Peyer's patch (tissue), 4 donors: ENCODE measurements around the gene CRACR2A.

ENCODE experiments used
- CTCF ChIP-seq, 6 experiments: fragments of 450-650 bp in 4 of 6; fragments of 200-600 bp in 2 of 6; sonication (generic) in 1 of 6; IDR thresholded peaks; one replicate each; pipeline ENCODE4 v1.5.1; 2017 to 2019; ENCODE audit warnings: antibody characterized with exemption in 6 of 6, mild to moderate bottlenecking in 3 of 6, moderate library complexity in 1 of 6
- POLR2A ChIP-seq, 2 donors: fragments of 450-650 bp; IDR thresholded peaks; one replicate each; pipeline ENCODE4 v1.5.1; 2017; ENCODE audit warnings: antibody characterized with exemption in 2 of 2, mild to moderate bottlenecking in 2 of 2, moderate library complexity in 2 of 2

- TF ChIP-seq CTCF (IDR thresholded peaks at IDR 0.05) (no peak), POLR2A (IDR thresholded peaks at IDR 0.05) (no peak)
These were observed 39.8 kb upstream of the CRACR2A start for GRCh38 chr12:3792623-3793288.
